Uterus (tissue), 2 donors: ENCODE results near the gene CXCL12.

Experiments used
- CTCF ChIP-seq, 4 experiments: fragments of 200-600 bp in 2 of 4; fragments of 450-650 bp in 2 of 4; sonication (generic) in 2 of 4; IDR thresholded peaks; one replicate each; pipeline ENCODE4 v1.5.1; 2016 to 2019; ENCODE audit warnings: antibody characterized with exemption in 4 of 4, mild to moderate bottlenecking in 2 of 4, moderate library complexity in 1 of 4
- POLR2A ChIP-seq, 2 donors: fragments of 450-650 bp; IDR thresholded peaks; one replicate each; pipeline ENCODE4 v1.6.1; 2016; ENCODE audit warnings: antibody characterized with exemption in 2 of 2, mild to moderate bottlenecking in 1 of 2, moderate library complexity in 1 of 2

- TF ChIP-seq POLR2A (IDR thresholded peaks at IDR 0.05) = no peak
- no peak for TF ChIP-seq CTCF (IDR thresholded peaks at IDR 0.05)
These were observed 29.3 kb downstream of the CXCL12 start for GRCh38 chr10:44355630-44356029.
